ENCODE data around the gene STK32B. TPM values are rescaled to one million over a fixed set of nuclear protein-coding genes. Genes with fewer than 3 reads are reported as not detected.

The STK32B gene
- total and polyA plus RNA-seq, 2 donors (not counting 3 experiments of a cell fraction or from before 2014, with no cell fraction given) = 5.6 to 7.8 TPM

DNA sequence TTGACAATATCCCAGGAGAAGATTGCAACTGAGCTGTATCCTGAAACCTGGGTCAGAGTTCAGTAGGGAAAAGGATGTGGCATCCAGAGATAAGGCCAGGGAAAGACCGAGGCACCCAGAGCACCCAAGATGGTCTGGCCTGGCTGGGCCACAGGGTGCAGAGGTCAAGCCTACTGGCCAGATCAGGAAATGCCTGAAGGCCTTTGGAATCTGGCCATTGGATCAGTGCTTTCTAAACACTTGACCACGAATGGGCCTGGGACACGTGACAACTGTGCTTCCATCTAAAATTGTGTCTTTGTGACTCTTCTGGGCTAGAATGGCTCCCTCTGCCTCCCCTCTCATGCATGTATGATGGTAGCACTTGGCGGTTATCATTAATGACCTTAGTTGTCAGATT is 340.2 kb downstream of the STK32B start:
- no peaks in the 10 kb centered on the region for H3K4me1 ChIP-seq (ENCODE audit: control insufficient read depth, extremely low read depth, insufficient read depth, low read length)
- FAIRE-seq (no peak), DNase-seq (ENCODE audit: low read depth, low spot score) (no peak)
- ChIA-PET POLR2A (no interaction called here), CTCF (interaction anchor here (0.7 kb wide), 2 partner anchors 313 to 388 kb away, joined by 3 to 4 read pairs; no protein-coding TSS in a partner anchor)
- H3K27ac ChIP-seq (ENCODE audit: insufficient read depth, low read depth, low read length) = no peak overlapping the region
- H2AFZ ChIP-seq (ENCODE audit: low read depth, low read length) = no peak overlapping the region
- intact Hi-C loops (cut with micrococcal nuclease) (no loop called here), dilution Hi-C loops (cut with MboI; ENCODE audit: extremely low pct_ligation_motif_present, low sequenced_read_pairs) (no loop called here)
- H3K9me3 ChIP-seq (replicated peaks; ENCODE audit: control insufficient read depth, insufficient read depth, low read length) = no peaks in the 10 kb centered on the region
- no peaks in the 10 kb centered on the region for H3K79me2 ChIP-seq (ENCODE audit: control insufficient read depth, insufficient read depth, low read length)
- no peak overlapping the region for H3K4me3 ChIP-seq (replicated peaks in 1 of 3; ENCODE audit: insufficient read depth in 1 of 3, low read depth in 1 of 3, low read length in 3 of 3)
- TF ChIP-seq POLR2AphosphoS5 (IDR thresholded peaks at IDR 0.05; ENCODE audit: insufficient read depth, low read depth, low read length) (no peak), POLR2A (IDR thresholded peaks at IDR 0.05; ENCODE audit: low read depth, low read length) (no peak), GATA2 (IDR thresholded peaks at IDR 0.05; ENCODE audit: insufficient read depth, insufficient read length, low read depth, low read length) (no peak), JUN (IDR thresholded peaks at IDR 0.05; ENCODE audit: borderline replicate concordance, insufficient read depth, insufficient read length, low read depth) (no peak), MYC (IDR thresholded peaks at IDR 0.05; ENCODE audit: low read depth, low read length) (no peak), FOS (IDR thresholded peaks at IDR 0.05; ENCODE audit: borderline replicate concordance, insufficient read depth, low read length) (no peak), EZH2 (IDR thresholded peaks at IDR 0.05; ENCODE audit: borderline replicate concordance, low read depth, low read length, severe bottlenecking) (no peak)
- TF ChIP-seq, protein P1, sequence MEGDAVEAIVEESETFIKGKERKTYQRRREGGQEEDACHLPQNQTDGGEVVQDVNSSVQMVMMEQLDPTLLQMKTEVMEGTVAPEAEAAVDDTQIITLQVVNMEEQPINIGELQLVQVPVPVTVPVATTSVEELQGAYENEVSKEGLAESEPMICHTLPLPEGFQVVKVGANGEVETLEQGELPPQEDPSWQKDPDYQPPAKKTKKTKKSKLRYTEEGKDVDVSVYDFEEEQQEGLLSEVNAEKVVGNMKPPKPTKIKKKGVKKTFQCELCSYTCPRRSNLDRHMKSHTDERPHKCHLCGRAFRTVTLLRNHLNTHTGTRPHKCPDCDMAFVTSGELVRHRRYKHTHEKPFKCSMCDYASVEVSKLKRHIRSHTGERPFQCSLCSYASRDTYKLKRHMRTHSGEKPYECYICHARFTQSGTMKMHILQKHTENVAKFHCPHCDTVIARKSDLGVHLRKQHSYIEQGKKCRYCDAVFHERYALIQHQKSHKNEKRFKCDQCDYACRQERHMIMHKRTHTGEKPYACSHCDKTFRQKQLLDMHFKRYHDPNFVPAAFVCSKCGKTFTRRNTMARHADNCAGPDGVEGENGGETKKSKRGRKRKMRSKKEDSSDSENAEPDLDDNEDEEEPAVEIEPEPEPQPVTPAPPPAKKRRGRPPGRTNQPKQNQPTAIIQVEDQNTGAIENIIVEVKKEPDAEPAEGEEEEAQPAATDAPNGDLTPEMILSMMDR (IDR thresholded peaks at IDR 0.05; ENCODE audit: extremely low read depth in 1 of 2, insufficient read depth in 1 of 2, low read depth in 1 of 2, low read length in 2 of 2) = no peak
- TF ChIP-seq, protein P2, sequence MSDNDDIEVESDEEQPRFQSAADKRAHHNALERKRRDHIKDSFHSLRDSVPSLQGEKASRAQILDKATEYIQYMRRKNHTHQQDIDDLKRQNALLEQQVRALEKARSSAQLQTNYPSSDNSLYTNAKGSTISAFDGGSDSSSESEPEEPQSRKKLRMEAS (IDR thresholded peaks at IDR 0.05; ENCODE audit: insufficient read depth, insufficient read length) = no peak
- H3K9me1 ChIP-seq (replicated peaks; ENCODE audit: control insufficient read depth, extremely low read depth, insufficient read depth, low read length) = no peaks in the 10 kb centered on the region
- no TSS peak for BruUV-seq (replicated peaks)
- no peak overlapping the region for H3K4me2 ChIP-seq (ENCODE audit: insufficient read depth, low read length)
- no peaks in the 10 kb centered on the region for H4K20me1 ChIP-seq (replicated peaks; ENCODE audit: control insufficient read depth, extremely low read depth, insufficient read depth, low read length)
- H3K27me3 ChIP-seq (ENCODE audit: control insufficient read depth in 2 of 2, insufficient read depth in 2 of 2, low read length in 2 of 2) = no peaks in the 10 kb centered on the region
- H3K9ac ChIP-seq (replicated peaks; ENCODE audit: extremely low read depth, insufficient read depth, low read length) = no peak overlapping the region
- no peaks in the 10 kb centered on the region for H3K36me3 ChIP-seq (ENCODE audit: control insufficient read depth in 2 of 2, extremely low read depth in 1 of 2, insufficient read depth in 2 of 2, low read length in 2 of 2)

All from endothelial cell of umbilical vein (primary cell).